Measurements from ENCODE around the gene STAT4. TPM values are rescaled to one million over a fixed set of nuclear protein-coding genes. Genes with fewer than 3 reads are reported as not detected.

STAT4 gene
- total and polyA plus RNA-seq, 4 donors: 2.5 to 11.5 (median 5.6) TPM

GRCh38 chr2:191171708-191172355 is 21.0 kb upstream of the STAT4 start:
- Histone ChIP-seq H3K27me3 (ENCODE audit: control insufficient read depth in 3 of 3, insufficient read depth in 3 of 3, low read length in 2 of 3) (no peaks in the 10 kb centered on the region), H3K4me3 (no peak overlapping the region), H3K27ac (ENCODE audit: low read depth in 1 of 2, low read length in 1 of 2) (no peak overlapping the region), H3K9ac (ENCODE audit: insufficient read depth in 1 of 2, low read length in 2 of 2) (no peak overlapping the region), H3K36me3 (ENCODE audit: control insufficient read depth in 4 of 4, insufficient read depth in 4 of 4, low read length in 4 of 4) (no peaks in the 10 kb centered on the region), H3K4me1 (ENCODE audit: control insufficient read depth in 5 of 5, insufficient read depth in 5 of 5, low read length in 5 of 5) (peaks cover 0 to 52% (median 30%) of the 10 kb centered on the region in 5 donors), H3K9me3 (ENCODE audit: control insufficient read depth in 4 of 4, insufficient read depth in 3 of 4, low read length in 3 of 4) (no peaks in the 10 kb centered on the region)
- DNase-seq (peak in 2 of 3 donors; percentile 69 to 76), ATAC-seq (ENCODE audit: insufficient read depth, low FRiP score) (peak; percentile 72)
- 53 to 77% methylated on average over 2 of the region's 2 CpGs for WGBS, 2 donors
- no peak for TF ChIP-seq CTCF (IDR thresholded peaks at IDR 0.05; ENCODE audit: control extremely low read depth, extremely low read depth)

GRCh38 chr2:191171286-191171685 is 20.5 kb upstream of the STAT4 start:
- Histone ChIP-seq H3K9ac (ENCODE audit: insufficient read depth in 1 of 2, low read length in 2 of 2) (no peak overlapping the region), H3K4me3 (no peak overlapping the region), H3K27ac (ENCODE audit: low read depth in 1 of 2, low read length in 1 of 2) (no peak overlapping the region), H3K27me3 (ENCODE audit: control insufficient read depth in 3 of 3, insufficient read depth in 3 of 3, low read length in 2 of 3) (no peaks in the 10 kb centered on the region), H3K4me1 (ENCODE audit: control insufficient read depth in 5 of 5, insufficient read depth in 5 of 5, low read length in 5 of 5) (peaks cover 0 to 58% (median 36%) of the 10 kb centered on the region in 5 donors), H3K36me3 (ENCODE audit: control insufficient read depth in 4 of 4, insufficient read depth in 4 of 4, low read length in 4 of 4) (no peaks in the 10 kb centered on the region), H3K9me3 (ENCODE audit: control insufficient read depth in 4 of 4, insufficient read depth in 3 of 4, low read length in 3 of 4) (no peaks in the 10 kb centered on the region)
- no peak for DNase-seq
- 61 to 66% methylated on average over 2 of the region's 2 CpGs for WGBS, 2 donors
- TF ChIP-seq CTCF (IDR thresholded peaks at IDR 0.05; ENCODE audit: control extremely low read depth, extremely low read depth): no peak
- no peak for ATAC-seq (ENCODE audit: insufficient read depth, low FRiP score)

GRCh38 chr2:191170773-191171172 is 20.0 kb upstream of the STAT4 start:
- DNase-seq: no peak
- no peak overlapping the region for H3K4me3 ChIP-seq
- H3K27ac ChIP-seq (ENCODE audit: low read depth in 1 of 2, low read length in 1 of 2): no peak overlapping the region
- peaks cover 0 to 63% (median 41%) of the 10 kb centered on the region in 5 donors for H3K4me1 ChIP-seq (ENCODE audit: control insufficient read depth in 5 of 5, insufficient read depth in 5 of 5, low read length in 5 of 5)
- TF ChIP-seq CTCF (IDR thresholded peaks at IDR 0.05; ENCODE audit: control extremely low read depth, extremely low read depth): no peak
- H3K27me3 ChIP-seq (ENCODE audit: control insufficient read depth in 3 of 3, insufficient read depth in 3 of 3, low read length in 2 of 3): no peaks in the 10 kb centered on the region
- 64 to 83% methylated on average over 3 of the region's 3 CpGs for WGBS, 2 donors
- no peaks in the 10 kb centered on the region for H3K9me3 ChIP-seq (ENCODE audit: control insufficient read depth in 4 of 4, insufficient read depth in 3 of 4, low read length in 3 of 4)
- H3K9ac ChIP-seq (ENCODE audit: insufficient read depth in 1 of 2, low read length in 2 of 2): no peak overlapping the region
- no peak for ATAC-seq (ENCODE audit: insufficient read depth, low FRiP score)
- no peaks in the 10 kb centered on the region for H3K36me3 ChIP-seq (ENCODE audit: control insufficient read depth in 4 of 4, insufficient read depth in 4 of 4, low read length in 4 of 4)

- Histone ChIP-seq H3K27me3 (ENCODE audit: control insufficient read depth in 3 of 3, insufficient read depth in 3 of 3, low read length in 2 of 3) (no peaks in the 10 kb centered on the region), H3K36me3 (ENCODE audit: control insufficient read depth in 4 of 4, insufficient read depth in 4 of 4, low read length in 4 of 4) (no peaks in the 10 kb centered on the region), H3K9me3 (ENCODE audit: control insufficient read depth in 4 of 4, insufficient read depth in 3 of 4, low read length in 3 of 4) (no peaks in the 10 kb centered on the region), H3K9ac (ENCODE audit: insufficient read depth in 1 of 2, low read length in 2 of 2) (no peak overlapping the region), H3K4me1 (ENCODE audit: control insufficient read depth in 5 of 5, insufficient read depth in 5 of 5, low read length in 5 of 5) (peaks cover 0 to 68% (median 45%) of the 10 kb centered on the region in 5 donors), H3K27ac (ENCODE audit: low read depth in 1 of 2, low read length in 1 of 2) (peak overlapping the region in 1 of 2 donors; percentile 35), H3K4me3 (no peak overlapping the region)
- DNase-seq (no peak), ATAC-seq (ENCODE audit: insufficient read depth, low FRiP score) (no peak)
- WGBS, 2 donors: 71 to 91% methylated on average over 1 of the region's 1 CpG
- no peak for TF ChIP-seq CTCF (IDR thresholded peaks at IDR 0.05; ENCODE audit: control extremely low read depth, extremely low read depth)
These were observed 19.5 kb upstream of the STAT4 start for GRCh38 chr2:191170301-191170636.
